NCI-H69 (cell line): ENCODE data around the gene RASSF4.
A peak's percentile ranks its signal among the peaks of the same experiment; 100 is the strongest.
"Not testable (repeated sequence)": the region's sequence is repeated elsewhere in the genome, so short reads cannot be mapped to it uniquely, and the experiment has no call there.

ENCODE experiments used
- DNase-seq: peaks from one replicate; lab custom pipeline; 2025; lab: John Stamatoyannopoulos, UW

RASSF4 gene

DNA sequence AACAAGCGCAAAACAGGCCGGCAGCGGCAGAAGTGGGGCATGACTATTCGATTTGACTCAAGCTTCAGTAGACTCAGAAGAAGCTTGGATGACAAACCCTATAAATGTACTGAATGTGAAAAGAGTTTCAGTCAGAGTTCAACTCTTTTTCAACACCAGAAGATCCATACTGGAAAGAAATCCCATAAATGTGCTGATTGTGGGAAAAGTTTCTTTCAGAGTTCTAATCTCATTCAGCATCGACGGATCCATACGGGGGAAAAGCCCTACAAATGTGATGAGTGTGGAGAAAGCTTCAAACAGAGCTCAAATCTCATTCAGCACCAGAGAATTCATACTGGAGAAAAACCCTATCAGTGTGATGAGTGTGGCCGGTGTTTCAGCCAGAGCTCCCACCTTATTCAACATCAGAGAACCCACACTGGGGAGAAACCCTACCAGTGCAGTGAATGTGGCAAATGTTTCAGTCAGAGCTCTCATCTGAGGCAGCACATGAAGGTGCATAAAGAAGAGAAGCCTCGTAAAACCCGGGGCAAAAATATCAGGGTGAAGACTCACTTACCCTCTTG lies 43.9 kb downstream of the RASSF4 start:
- no peak for DNase-seq

DNA sequence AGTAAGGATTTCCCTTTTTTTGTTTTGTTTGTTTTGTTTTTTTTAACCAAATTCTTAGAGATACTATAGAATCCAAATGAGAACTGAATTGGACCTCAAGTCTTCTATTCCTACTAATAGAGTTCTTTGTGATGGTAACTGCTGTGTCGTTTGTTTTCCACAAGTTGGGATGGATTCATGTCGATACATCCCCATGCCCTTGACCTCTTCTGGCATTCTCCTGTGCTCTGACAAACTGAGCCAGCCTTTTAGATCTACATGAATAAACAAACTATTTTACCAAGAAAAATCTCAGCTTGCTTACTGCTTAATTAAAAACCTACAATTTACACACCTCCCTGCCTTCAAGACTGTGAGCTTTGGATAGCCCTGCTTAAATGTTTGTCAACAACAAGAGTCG lies 45.1 kb downstream of the RASSF4 start:
- no peak for DNase-seq

DNA sequence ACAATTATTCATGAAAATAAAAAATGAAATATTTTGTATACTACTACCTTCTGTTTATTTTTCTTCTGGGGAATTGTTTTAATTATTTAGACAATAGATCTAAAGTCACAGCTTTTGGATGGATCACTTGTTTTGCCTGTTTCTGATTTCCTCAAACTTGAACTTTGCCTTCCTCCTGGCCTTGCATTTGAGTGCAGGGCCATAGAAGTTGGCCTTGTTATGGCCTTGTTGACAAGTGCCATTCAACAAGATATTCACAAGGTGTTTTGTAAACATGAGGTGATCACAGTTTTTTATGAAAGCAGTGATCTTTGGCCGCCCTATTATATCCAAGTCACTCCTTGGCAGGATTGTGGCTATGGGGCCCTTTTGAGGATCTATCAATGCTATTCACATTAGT lies 45.7 kb downstream of the RASSF4 start:
- no peak for DNase-seq

DNA sequence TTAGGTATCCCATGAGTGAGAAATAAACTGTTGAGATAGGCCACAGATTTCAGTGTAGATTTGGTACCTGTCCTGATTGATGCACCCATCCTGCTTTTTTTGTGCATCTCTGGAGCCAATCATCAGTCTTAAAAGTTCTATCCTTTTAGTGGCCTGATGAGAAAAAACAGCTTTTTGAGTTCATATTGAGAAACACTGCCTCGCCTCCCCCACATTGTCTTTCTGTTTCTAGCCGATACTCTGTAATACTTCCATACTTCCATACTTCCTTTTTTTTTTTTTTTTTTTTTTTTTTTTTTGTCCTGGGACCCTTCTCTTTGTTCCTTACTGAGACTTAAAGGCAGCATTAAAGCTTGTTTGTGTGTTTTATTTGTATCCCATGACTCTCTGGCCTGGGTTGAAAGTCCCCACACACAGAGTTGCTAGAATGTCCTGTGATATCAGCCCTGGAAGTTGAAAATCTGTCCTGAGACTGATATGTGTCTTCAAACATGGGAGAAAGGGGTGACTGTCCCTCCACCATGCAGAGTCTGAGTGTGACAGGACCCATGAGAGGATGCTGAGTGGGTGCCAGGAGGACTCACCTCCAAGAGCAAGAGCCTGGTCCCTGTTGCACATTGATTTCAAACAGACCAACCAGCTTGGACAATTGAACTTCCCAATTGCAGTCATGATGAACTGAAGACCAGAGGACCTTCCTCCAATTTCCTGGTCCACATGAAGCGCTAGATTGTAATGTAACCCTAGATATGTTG lies 46.9 kb downstream of the RASSF4 start:
- DNase-seq: no peak

DNA sequence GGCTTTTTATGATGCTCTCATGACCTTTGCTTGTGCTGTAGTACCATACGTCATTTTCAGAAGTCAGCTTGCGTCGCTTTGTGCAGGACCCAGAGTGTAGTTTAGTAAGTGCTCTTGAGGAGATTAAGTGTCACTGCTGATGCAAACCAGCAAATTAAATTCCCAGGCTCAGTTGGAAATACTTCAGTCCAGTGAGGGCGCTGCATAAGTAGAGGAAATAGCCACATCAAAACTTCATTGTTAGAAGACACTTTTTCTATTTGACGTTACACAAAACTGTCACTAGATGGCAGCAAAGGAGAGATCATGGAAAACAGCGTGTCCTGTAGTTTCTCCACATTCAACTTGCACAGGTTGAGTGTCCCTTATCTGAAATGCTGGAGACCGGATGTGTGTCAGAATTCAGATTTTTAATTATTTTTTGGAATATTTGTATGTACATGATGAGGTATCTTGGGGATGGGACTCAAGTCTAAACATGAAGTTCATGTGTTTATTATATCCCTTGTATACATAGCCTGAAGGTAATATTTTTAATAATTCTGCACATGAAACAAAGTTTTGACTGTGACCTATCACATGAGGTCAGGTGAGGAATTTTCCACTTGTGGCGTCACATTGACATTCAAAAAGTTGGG lies 49.0 kb downstream of the RASSF4 start:
- DNase-seq: peak; percentile 72

DNA sequence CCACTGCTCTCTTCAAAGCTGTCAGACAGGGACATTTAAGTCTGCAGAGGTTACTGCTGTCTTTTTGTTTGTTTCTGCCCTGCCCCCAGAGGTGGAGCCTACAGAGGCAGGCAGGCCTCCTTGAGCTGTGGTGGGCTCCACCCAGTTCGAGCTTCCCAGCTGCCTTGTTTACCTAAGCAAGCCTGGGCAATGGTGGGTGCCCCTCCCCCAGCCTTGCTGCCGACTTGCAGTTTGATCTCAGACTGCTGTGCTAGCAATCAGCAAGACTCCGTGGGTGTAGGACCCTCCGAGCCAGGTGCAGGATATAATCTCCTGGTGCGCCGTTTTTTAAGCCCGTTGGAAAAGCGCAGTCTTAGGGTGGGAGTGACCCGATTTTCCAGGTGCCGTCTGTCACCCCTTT lies 55.0 kb downstream of the RASSF4 start:
- not testable (repeated sequence) for DNase-seq

DNA sequence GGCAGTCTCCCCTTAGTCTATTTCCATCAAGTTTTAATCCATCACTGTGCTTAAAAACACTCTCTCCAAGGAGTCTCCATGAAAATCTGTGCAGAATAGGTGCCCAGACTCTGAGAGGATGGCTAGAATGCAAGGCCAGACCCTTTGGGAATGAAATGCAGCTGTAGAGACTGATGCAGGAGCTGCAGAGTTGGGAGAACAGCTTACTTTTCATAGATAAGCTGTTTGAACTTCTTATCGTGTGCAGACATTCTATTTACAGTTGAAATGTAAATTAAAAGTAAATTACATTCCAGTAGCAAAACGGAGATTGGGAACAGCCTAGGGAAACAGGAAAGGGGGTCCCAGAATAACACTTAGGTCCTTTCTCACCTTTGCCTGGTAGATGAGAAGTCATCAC lies 56.0 kb downstream of the RASSF4 start:
- DNase-seq: no peak

DNA sequence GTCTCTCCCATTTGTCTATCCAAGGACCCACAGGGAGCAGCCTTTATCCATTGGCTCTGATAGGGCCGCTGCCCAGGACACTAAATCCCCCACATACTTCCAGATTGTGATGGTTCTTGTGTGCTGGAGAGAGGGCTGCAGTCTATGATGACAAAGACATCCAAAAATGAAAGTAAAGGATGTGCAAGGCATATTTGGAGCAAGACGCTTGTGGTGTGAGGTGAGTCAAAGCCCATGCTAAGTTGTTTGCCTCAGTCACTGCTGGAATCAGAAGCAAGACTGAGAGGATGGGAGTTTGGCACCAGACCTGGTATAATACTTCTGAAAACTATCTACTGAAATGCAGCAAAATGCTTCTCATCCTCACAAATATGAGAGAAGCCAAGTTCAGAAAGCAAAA lies 63.8 kb downstream of the RASSF4 start:
- DNase-seq: no peak

DNA sequence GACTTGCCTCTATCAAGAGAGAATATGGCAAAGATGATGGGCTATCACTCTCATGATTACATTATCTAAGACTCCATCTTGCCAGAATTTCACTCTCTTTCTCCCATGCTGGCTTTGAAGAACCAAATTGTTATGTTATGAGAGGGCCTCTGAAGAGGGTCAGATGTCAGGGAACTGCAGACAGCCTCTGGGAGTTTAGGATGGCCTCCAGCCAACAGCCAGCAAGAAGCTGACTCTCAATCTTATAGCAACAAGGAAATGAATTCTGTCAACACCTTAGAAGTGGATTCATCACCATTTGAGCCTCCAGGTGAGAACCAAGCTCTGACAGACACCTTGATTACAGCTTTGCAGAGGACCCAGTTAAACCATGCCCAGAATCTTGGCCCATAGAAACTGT lies 74.7 kb downstream of the RASSF4 start:
- no peak for DNase-seq

DNA sequence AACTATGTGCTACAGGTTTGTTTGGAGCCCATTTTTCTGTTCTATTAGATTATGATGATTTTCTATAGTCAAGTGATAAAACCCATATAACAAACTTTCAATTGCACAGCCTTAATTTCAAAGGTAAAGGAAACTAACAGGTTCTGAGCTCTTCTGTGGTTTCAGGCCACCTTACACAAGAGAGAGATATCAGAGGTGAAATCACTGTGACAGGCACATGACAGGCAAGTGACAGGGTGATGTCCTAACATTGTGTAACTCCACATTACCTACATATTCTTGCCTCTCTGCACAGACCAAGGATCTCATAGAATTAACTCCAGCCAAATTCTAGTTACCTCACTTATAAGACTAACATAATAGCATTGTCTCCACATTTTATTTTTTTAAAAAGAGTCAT lies 76.1 kb downstream of the RASSF4 start:
- no peak for DNase-seq

DNA sequence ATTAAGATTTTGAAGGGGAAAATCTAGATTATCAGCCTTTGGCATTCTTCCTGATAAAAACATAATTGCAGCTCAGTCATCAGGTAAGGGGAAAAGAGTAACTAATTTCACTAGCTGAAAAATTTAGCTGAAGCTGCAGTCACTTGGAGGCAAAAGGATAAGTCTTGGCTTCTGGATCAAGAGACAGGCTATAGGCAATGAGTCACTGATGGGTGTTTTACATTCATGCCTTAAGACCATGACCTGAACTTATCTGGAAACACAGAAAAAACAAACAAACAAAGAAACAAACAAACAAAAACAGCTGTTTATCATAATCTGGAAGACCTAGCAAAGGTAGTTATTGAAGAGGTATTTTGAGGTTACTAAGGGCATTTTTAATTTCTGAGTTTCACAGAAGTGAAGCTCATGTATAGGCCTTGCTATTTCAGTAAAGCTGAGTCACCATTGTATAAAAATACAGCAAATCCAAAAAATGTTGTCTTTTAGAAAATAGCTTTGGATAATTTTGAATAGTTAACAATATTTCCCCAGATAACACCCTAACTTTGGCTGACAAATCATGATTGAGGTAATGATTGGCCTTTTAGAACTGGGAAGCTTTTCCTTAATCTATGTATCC lies 81.4 kb downstream of the RASSF4 start:
- no peak for DNase-seq

DNA sequence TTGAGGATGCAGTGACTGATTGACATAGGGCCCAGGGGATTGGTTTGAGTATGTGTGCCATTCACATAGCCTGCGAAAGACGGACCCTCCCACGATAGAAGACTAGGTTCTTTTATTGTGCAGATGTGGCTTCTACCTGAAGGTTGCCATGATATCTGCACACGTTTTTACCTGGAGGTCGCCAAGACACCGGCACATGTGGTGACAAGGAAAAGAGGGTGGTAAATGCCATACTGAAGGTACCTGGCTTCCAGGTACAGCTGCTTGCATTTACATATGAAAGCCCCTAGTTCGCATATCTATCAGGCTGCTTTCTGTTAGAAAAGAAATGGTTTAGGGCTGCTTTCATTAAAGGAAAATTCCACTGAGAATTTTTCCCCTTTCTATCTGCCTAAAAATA lies 84.7 kb downstream of the RASSF4 start:
- DNase-seq: no peak
